ENCODE measurements around the gene SLC12A2. TPM values are rescaled to one million over a fixed set of nuclear protein-coding genes. Genes with fewer than 3 reads are reported as not detected.

SLC12A2 gene
- total RNA-seq, 1 experiment from 2014 or later = 29.8 TPM

DNA sequence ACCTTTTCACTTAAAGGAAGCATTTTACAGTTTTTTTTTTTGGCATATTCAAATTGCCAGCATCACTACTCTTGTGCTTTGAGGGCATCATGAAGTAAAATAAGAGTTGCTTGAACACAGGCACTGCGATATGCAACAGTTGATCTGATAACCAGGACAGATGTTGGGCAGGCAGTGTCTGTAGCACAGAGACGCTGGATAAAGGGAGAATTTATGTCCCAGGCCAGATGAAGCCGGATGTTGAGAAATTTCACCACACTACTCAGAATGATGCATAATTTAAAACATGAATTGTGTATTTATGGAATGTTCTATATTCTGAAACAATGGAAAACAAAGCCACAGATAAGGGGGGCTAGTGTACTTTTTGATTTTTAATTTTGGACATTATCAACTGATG is 71.4 kb downstream of the SLC12A2 start:
- CTCF ChIA-PET = interaction anchor here (0.6 to 1.4 kb wide), 3 partner anchors 73 to 347 kb away, joined by 3 read pairs; no protein-coding TSS in a partner anchor
- H3K4me1 Mint-ChIP-seq (ENCODE audit: insufficient read depth, unreplicated experiment) = no peaks in the 10 kb centered on the region
- POLR2A ChIA-PET = no interaction called here
- no peak overlapping the region for H3K4me3 Mint-ChIP-seq (ENCODE audit: unreplicated experiment)
- TF ChIP-seq, protein P1, sequence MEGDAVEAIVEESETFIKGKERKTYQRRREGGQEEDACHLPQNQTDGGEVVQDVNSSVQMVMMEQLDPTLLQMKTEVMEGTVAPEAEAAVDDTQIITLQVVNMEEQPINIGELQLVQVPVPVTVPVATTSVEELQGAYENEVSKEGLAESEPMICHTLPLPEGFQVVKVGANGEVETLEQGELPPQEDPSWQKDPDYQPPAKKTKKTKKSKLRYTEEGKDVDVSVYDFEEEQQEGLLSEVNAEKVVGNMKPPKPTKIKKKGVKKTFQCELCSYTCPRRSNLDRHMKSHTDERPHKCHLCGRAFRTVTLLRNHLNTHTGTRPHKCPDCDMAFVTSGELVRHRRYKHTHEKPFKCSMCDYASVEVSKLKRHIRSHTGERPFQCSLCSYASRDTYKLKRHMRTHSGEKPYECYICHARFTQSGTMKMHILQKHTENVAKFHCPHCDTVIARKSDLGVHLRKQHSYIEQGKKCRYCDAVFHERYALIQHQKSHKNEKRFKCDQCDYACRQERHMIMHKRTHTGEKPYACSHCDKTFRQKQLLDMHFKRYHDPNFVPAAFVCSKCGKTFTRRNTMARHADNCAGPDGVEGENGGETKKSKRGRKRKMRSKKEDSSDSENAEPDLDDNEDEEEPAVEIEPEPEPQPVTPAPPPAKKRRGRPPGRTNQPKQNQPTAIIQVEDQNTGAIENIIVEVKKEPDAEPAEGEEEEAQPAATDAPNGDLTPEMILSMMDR (IDR thresholded peaks at IDR 0.05; ENCODE audit: unreplicated experiment) = no peak
- intact Hi-C loops (cut with micrococcal nuclease) = no loop called here
- no TSS peak for BruUV-seq (replicated peaks)
- DNase-seq (ENCODE audit: unreplicated experiment) = peak; percentile 9
- H3K27me3 Mint-ChIP-seq (ENCODE audit: insufficient read depth, unreplicated experiment) = no peaks in the 10 kb centered on the region
- H3K27ac Mint-ChIP-seq (ENCODE audit: low read depth, unreplicated experiment) = no peak overlapping the region
- peaks cover 30% of the 10 kb centered on the region for H3K36me3 Mint-ChIP-seq (ENCODE audit: insufficient read depth, unreplicated experiment)
- no peaks in the 10 kb centered on the region for H3K9me3 Mint-ChIP-seq (ENCODE audit: unreplicated experiment)

DNA sequence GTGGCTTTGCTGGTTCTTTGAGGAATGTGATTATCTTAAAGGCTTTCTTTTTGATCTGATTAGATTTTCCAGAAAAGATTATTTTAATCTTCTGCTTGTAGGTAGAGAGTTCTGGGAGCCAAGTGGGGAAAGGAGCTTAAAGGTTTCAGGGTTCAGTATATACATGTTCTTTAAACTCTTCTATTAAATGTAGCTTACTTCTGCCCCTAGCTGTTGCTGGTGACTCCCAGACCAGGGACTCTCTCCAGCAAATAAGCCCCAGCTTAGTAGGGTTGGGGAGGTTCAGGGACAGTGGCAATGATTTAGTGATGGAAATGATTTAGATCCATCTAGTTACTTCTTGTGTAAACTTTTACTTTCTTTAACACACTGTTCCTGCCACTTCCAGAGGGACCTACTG is 72.2 kb downstream of the SLC12A2 start:
- Mint-ChIP-seq H3K36me3 (ENCODE audit: insufficient read depth, unreplicated experiment) (peaks cover 30% of the 10 kb centered on the region), H3K27me3 (ENCODE audit: insufficient read depth, unreplicated experiment) (no peaks in the 10 kb centered on the region), H3K4me3 (ENCODE audit: unreplicated experiment) (no peak overlapping the region), H3K4me1 (ENCODE audit: insufficient read depth, unreplicated experiment) (no peaks in the 10 kb centered on the region), H3K27ac (ENCODE audit: low read depth, unreplicated experiment) (peak overlapping the region; percentile 57), H3K9me3 (ENCODE audit: unreplicated experiment) (no peaks in the 10 kb centered on the region)
- DNase-seq (ENCODE audit: unreplicated experiment) = no peak
- no TSS peak for BruUV-seq (replicated peaks)
- TF ChIP-seq, protein P1 (IDR thresholded peaks at IDR 0.05; ENCODE audit: unreplicated experiment) = no peak
- CTCF ChIA-PET = interaction anchor here (1.1 to 1.4 kb wide), 4 partner anchors 14 to 618 kb away, joined by 3 read pairs; no protein-coding TSS in a partner anchor
- intact Hi-C loops (cut with micrococcal nuclease) = no loop called here
- POLR2A ChIA-PET = interaction anchor here (0.6 kb wide), 1 partner anchor 905 kb away, joined by 3 read pairs; no protein-coding TSS in a partner anchor

DNA sequence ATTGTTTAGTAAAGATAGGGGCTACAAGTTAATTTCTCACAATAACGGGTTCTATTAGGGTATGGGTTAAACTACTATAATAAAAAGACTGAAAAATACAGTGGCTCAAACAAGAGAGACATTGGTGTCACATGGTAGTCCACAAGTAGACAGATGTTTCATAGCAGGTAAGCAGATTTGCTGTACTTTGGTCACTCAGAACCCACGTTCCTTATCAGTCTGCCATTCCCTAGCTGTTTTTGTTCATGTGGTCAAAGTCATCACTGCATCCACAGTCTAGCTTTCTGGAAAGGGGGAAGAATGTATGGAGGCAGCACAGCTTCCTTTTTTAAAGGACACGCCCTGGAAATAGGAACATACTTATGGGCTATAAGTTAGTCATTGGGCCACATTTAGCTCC is 73.0 kb downstream of the SLC12A2 start:
- no peaks in the 10 kb centered on the region for H3K4me1 Mint-ChIP-seq (ENCODE audit: insufficient read depth, unreplicated experiment)
- H3K4me3 Mint-ChIP-seq (ENCODE audit: unreplicated experiment) = no peak overlapping the region
- no peaks in the 10 kb centered on the region for H3K27me3 Mint-ChIP-seq (ENCODE audit: insufficient read depth, unreplicated experiment)
- no peaks in the 10 kb centered on the region for H3K9me3 Mint-ChIP-seq (ENCODE audit: unreplicated experiment)
- H3K27ac Mint-ChIP-seq (ENCODE audit: low read depth, unreplicated experiment) = peak overlapping the region; percentile 57
- no peak for DNase-seq (ENCODE audit: unreplicated experiment)
- TF ChIP-seq, protein P1 (IDR thresholded peaks at IDR 0.05; ENCODE audit: unreplicated experiment) = no peak
- no TSS peak for BruUV-seq (replicated peaks)
- POLR2A ChIA-PET = interaction anchor here (0.7 to 1.4 kb wide), 3 partner anchors 14 to 199 kb away, joined by 4 to 5 read pairs (median 4); partner anchors contain the start of gene SLC12A2
- peaks cover 30% of the 10 kb centered on the region for H3K36me3 Mint-ChIP-seq (ENCODE audit: insufficient read depth, unreplicated experiment)
- intact Hi-C loops (cut with micrococcal nuclease) = no loop called here
- CTCF ChIA-PET = interaction anchor here (0.5 to 1.4 kb wide), 6 partner anchors 13 to 619 kb away, joined by 3 to 4 read pairs (median 3); no protein-coding TSS in a partner anchor

DNA sequence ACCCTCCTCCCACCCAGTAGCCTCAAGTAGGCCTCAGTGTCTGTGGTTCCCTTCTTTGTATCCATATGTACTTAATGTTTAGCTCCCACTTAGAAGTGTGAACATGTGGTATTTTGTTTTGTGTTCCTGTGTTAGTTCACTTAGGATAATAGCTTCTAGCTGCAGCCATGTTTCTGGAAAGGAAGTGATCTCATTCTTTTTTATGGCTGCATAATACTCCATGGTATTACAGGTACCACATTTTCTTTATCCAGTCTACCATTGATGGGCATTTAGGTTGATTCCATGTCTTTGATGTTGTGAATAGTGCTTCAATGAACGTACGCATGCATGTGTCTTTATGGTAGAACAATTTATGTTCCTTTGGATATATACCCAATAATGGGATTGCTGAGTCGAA is 74.8 kb downstream of the SLC12A2 start:
- Mint-ChIP-seq H3K9me3 (ENCODE audit: unreplicated experiment) (no peaks in the 10 kb centered on the region), H3K4me3 (ENCODE audit: unreplicated experiment) (no peak overlapping the region), H3K36me3 (ENCODE audit: insufficient read depth, unreplicated experiment) (peaks cover 27% of the 10 kb centered on the region), H3K4me1 (ENCODE audit: insufficient read depth, unreplicated experiment) (no peaks in the 10 kb centered on the region), H3K27me3 (ENCODE audit: insufficient read depth, unreplicated experiment) (no peaks in the 10 kb centered on the region), H3K27ac (ENCODE audit: low read depth, unreplicated experiment) (no peak overlapping the region)
- no TSS peak for BruUV-seq (replicated peaks)
- intact Hi-C loops (cut with micrococcal nuclease) = no loop called here
- ChIA-PET POLR2A (interaction anchor here (0.7 kb wide), 1 partner anchor 76 kb away, joined by 3 read pairs; no protein-coding TSS in a partner anchor), CTCF (interaction anchor here (1.2 kb wide), 1 partner anchor 178 kb away, joined by 4 read pairs; no protein-coding TSS in a partner anchor)
- no peak for DNase-seq (ENCODE audit: unreplicated experiment)
- TF ChIP-seq, protein P1 (IDR thresholded peaks at IDR 0.05; ENCODE audit: unreplicated experiment) = no peak

Measured in MCF 10A (cell line).